Suprapubic skin (tissue), 4 donors: ENCODE measurements around the gene ERLIN1.

Experiments used
- EP300 ChIP-seq: sonication (generic); formaldehyde crosslinking; IDR thresholded peaks from one replicate; pipeline ENCODE4 v1.6.1; 2017; ENCODE audit warnings: antibody characterized with exemption
- POLR2A ChIP-seq, 2 donors: fragments of 450-650 bp; IDR thresholded peaks; one replicate each; pipeline ENCODE4 v1.6.1; 2017; ENCODE audit warnings: antibody characterized with exemption in 2 of 2, mild to moderate bottlenecking in 2 of 2, moderate library complexity in 2 of 2
- POLR2AphosphoS5 ChIP-seq, 3 donors: sonication (generic); formaldehyde crosslinking; IDR thresholded peaks; one replicate each; pipeline ENCODE4 v1.6.1; 2017; ENCODE audit warnings: antibody characterized with exemption in 3 of 3
- TF ChIP-seq, protein P1 (sequence below), 2 donors: fragments of 200-600 bp in 1 of 2; fragments of 450-650 bp in 1 of 2; sonication (generic) in 1 of 2; IDR thresholded peaks; one replicate each; pipeline ENCODE4 v1.5.1; 2016 to 2019; ENCODE audit warnings: antibody characterized with exemption in 2 of 2, mild to moderate bottlenecking in 1 of 2, moderate library complexity in 1 of 2

- TF ChIP-seq, protein P1, sequence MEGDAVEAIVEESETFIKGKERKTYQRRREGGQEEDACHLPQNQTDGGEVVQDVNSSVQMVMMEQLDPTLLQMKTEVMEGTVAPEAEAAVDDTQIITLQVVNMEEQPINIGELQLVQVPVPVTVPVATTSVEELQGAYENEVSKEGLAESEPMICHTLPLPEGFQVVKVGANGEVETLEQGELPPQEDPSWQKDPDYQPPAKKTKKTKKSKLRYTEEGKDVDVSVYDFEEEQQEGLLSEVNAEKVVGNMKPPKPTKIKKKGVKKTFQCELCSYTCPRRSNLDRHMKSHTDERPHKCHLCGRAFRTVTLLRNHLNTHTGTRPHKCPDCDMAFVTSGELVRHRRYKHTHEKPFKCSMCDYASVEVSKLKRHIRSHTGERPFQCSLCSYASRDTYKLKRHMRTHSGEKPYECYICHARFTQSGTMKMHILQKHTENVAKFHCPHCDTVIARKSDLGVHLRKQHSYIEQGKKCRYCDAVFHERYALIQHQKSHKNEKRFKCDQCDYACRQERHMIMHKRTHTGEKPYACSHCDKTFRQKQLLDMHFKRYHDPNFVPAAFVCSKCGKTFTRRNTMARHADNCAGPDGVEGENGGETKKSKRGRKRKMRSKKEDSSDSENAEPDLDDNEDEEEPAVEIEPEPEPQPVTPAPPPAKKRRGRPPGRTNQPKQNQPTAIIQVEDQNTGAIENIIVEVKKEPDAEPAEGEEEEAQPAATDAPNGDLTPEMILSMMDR (IDR thresholded peaks at IDR 0.05) = no peak
- no peak for TF ChIP-seq POLR2A (IDR thresholded peaks at IDR 0.05)
- TF ChIP-seq EP300 = no peak
- no peak for TF ChIP-seq POLR2AphosphoS5 (IDR thresholded peaks at IDR 0.05)
Observed at GRCh38 chr10:100100651-100101184, 85.1 kb downstream of the ERLIN1 start.
